Tibial artery (tissue), 4 donors: ENCODE measurements around the gene C1QTNF7.

Experiments used
- DNase-seq, 2 donors: peaks; one replicate each; pipeline ENCODE4 v3.0.0-alpha.2; 2019
- H3K27ac ChIP-seq, 2 donors: fragments of 200-600 bp; sonication (generic) in 1 of 2; 1 replicate in 1 of 2; 2 replicates in 1 of 2; pipeline ENCODE4 v1.5.1; 2018 to 2019; ENCODE audit warnings: mild to moderate bottlenecking in 1 of 2
- H3K27me3 ChIP-seq, 2 donors: fragments of 200-600 bp; sonication (generic) in 1 of 2; one replicate each; pipeline versions ENCODE4 v1.5.1 to v1.6.0; 2016 to 2019
- H3K36me3 ChIP-seq, 3 donors: fragments of 200-600 bp; sonication (generic) in 2 of 3; one replicate each; pipeline ENCODE4 v1.5.1; 2016 to 2019; ENCODE audit warnings: mild to moderate bottlenecking in 2 of 3
- H3K4me1 ChIP-seq, 4 donors: fragments of 200-600 bp; sonication (generic) in 2 of 4; 1 replicate in 3 of 4; 2 replicates in 1 of 4; pipeline ENCODE4 v1.5.1; 2016 to 2019
- H3K4me3 ChIP-seq, 2 donors: fragments of 200-600 bp; sonication (generic) in 1 of 2; 1 replicate in 1 of 2; 2 replicates in 1 of 2; pipeline ENCODE4 v1.5.1; 2018 to 2019; ENCODE audit warnings: mild to moderate bottlenecking in 2 of 2
- H3K9me3 ChIP-seq, 3 donors: fragments of 200-600 bp; sonication (generic) in 1 of 3; one replicate each; pipeline ENCODE4 v1.5.1; 2016 to 2019
- CTCF ChIP-seq, 2 experiments: fragments of 200-600 bp in 1 of 2; fragments of 450-650 bp in 1 of 2; IDR thresholded peaks; one replicate each; pipeline ENCODE4 v1.5.1; 2017 to 2019; ENCODE audit warnings: antibody characterized with exemption in 2 of 2, mild to moderate bottlenecking in 1 of 2, moderate library complexity in 1 of 2
- intact Hi-C: fragments of 100-400 bp; cut with DNase I; formaldehyde crosslinking; loops from one replicate; pipeline ENCODE4 v1.15.0; 2023; ENCODE audit warnings: low total_unique reads

The C1QTNF7 gene

GRCh38 chr4:15385515-15385914 is 42.3 kb upstream of the C1QTNF7 start:
- no peaks in the 10 kb centered on the region for H3K9me3 ChIP-seq
- peak overlapping the region; percentile 9 to 30 for H3K4me3 ChIP-seq
- H3K36me3 ChIP-seq, result no peaks in the 10 kb centered on the region
- peak overlapping the region; percentile 64 to 70 for H3K27ac ChIP-seq
- no peak for DNase-seq
- intact Hi-C loops, result no loop called here
- H3K27me3 ChIP-seq, result no peaks in the 10 kb centered on the region
- peaks cover 0 to 51% (median 19%) of the 10 kb centered on the region in 4 donors for H3K4me1 ChIP-seq
- no peak for TF ChIP-seq CTCF (IDR thresholded peaks at IDR 0.05)

- Histone ChIP-seq H3K27me3 (no peaks in the 10 kb centered on the region), H3K9me3 (no peaks in the 10 kb centered on the region), H3K27ac (peak overlapping the region; percentile 64 to 70), H3K4me3 (peak overlapping the region; percentile 9 to 30), H3K4me1 (peaks cover 0 to 55% (median 20%) of the 10 kb centered on the region in 4 donors), H3K36me3 (no peaks in the 10 kb centered on the region)
- intact Hi-C loops, result no loop called here
- no peak for TF ChIP-seq CTCF (IDR thresholded peaks at IDR 0.05)
- DNase-seq, result peak; percentile 68 to 89
Measured at GRCh38 chr4:15385928-15386327, 41.9 kb upstream of the C1QTNF7 start.

- DNase-seq, result no peak
- intact Hi-C loops, result loop anchor here (10.0 kb wide), 1 partner anchor 64 kb away; no protein-coding TSS in a partner anchor
- peaks cover 0 to 59% (median 20%) of the 10 kb centered on the region in 4 donors for H3K4me1 ChIP-seq
Measured at GRCh38 chr4:15390494-15390893, 37.3 kb upstream of the C1QTNF7 start.

GRCh38 chr4:15392053-15392805 is 35.6 kb upstream of the C1QTNF7 start:
- Histone ChIP-seq H3K27ac (peak overlapping the region; percentile 12 to 63), H3K36me3 (no peaks in the 10 kb centered on the region), H3K9me3 (no peaks in the 10 kb centered on the region), H3K4me3 (no peak overlapping the region), H3K4me1 (peaks cover 0 to 61% (median 22%) of the 10 kb centered on the region in 4 donors), H3K27me3 (no peaks in the 10 kb centered on the region)
- TF ChIP-seq CTCF (IDR thresholded peaks at IDR 0.05), result no peak
- intact Hi-C loops, result loop anchor here (10.0 kb wide), 1 partner anchor 63 kb away; no protein-coding TSS in a partner anchor
- DNase-seq, result no peak

More at GRCh38 chr4:15390494-15390893, 37.3 kb upstream of the C1QTNF7 start:
- H3K9me3 ChIP-seq, result no peaks in the 10 kb centered on the region
- no peak overlapping the region for H3K4me3 ChIP-seq
- H3K36me3 ChIP-seq, result no peaks in the 10 kb centered on the region
- peak overlapping the region; percentile 17 to 63 for H3K27ac ChIP-seq
- no peaks in the 10 kb centered on the region for H3K27me3 ChIP-seq
- TF ChIP-seq CTCF (IDR thresholded peaks at IDR 0.05), result no peak

GRCh38 chr4:15395311-15395710 is 32.5 kb upstream of the C1QTNF7 start:
- H3K36me3 ChIP-seq, result no peaks in the 10 kb centered on the region
- peak overlapping the region; percentile 23 to 39 for H3K27ac ChIP-seq
- no peaks in the 10 kb centered on the region for H3K9me3 ChIP-seq
- no peak for DNase-seq
- intact Hi-C loops, result loop anchor here (10.0 kb wide), 1 partner anchor 59 kb away; no protein-coding TSS in a partner anchor
- no peak for TF ChIP-seq CTCF (IDR thresholded peaks at IDR 0.05)
- H3K27me3 ChIP-seq, result no peaks in the 10 kb centered on the region
- H3K4me1 ChIP-seq, result peaks cover 0 to 81% (median 40%) of the 10 kb centered on the region in 4 donors
- no peak overlapping the region for H3K4me3 ChIP-seq
